Measurements from ENCODE around the gene ITPRIPL2.

ITPRIPL2 gene

GRCh38 chr16:19145010-19145409 is 31.2 kb downstream of the ITPRIPL2 start:
- DNase-seq, result no peak

DNA sequence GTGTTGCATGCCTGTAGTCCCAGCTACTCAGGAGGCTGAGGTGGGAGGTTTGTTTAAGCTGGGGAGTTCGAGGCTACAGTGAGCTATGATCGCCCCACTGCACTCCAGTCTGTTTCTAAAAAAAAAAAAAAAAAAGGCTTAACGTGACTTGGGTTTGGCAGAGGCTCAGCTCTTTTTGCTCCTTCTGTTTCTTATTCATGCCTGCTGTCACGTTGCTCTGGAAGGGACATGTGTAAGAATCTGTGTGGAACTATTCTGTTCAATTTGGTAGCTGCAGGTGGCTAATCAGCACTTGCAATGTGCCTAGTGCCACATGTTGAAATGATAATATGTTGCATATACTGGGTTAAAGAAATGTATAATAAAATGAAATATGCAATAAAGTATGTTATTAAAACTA is 33.4 kb downstream of the ITPRIPL2 start:
- no peak for DNase-seq

DNA sequence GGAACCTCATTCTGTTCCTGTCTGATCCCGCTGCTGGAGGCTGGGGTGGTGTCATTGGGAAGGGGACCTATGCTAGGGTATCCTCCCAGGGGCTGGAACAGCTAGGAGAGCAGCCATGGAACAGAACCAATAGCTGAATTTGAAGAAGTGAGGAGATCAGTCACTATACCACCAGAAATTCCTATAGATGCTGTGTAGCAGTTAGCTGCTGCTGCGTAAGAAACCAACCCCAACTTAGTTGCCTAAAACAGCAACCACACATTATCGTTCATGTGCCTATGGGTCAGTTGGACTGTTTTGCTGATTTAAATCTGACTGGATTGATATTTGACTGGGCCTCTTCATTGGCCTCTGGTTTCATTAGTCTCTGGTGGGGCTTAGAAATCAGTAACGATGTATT is 33.9 kb downstream of the ITPRIPL2 start:
- DNase-seq, result no peak

- DNase-seq, result no peak
These were observed 34.4 kb downstream of the ITPRIPL2 start for GRCh38 chr16:19148189-19148588.

- DNase-seq, result no peak
These were observed 37.5 kb downstream of the ITPRIPL2 start for GRCh38 chr16:19151310-19151709.

DNA sequence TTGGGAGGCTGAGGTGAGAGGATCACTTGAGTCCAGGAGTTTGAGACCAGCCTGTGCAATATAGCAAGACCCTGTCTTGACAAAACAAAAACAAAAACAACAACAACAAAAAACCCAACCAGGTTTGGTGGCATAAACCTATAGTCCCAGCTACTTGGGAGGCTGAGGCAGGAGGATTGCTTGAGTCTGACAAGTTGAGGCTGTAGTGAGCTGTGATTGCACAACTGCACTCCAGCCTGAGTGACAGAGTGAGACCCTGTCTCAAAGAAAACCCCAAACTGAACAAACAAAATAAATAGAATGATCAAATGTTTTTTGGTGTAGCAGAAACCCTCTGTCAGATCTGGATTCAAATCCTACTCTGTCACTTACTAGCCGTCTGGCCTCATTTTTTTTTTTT is 38.3 kb downstream of the ITPRIPL2 start:
- no peak for DNase-seq

- DNase-seq, result no peak
These were observed 40.1 kb downstream of the ITPRIPL2 start for GRCh38 chr16:19153876-19154275.

GRCh38 chr16:19162085-19162484 is 48.3 kb downstream of the ITPRIPL2 start:
- no peak for DNase-seq

DNA sequence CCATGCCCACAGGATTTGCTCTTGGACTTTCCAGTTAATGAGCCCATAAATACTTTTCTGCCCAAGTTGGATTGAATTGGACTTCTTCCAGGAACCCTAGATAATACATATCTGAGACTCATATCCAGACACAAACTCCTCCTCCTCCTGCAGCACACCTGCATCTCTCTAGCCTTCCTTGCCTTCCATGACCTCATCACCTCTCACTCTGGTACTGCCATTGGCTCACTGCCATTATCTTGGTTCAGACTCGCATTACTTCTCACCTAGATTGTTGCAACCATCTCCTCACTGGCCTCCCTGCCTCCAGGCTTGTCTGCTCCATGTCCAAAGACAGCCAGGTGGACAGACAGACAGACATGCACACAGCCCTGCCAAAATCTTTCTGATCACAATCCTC is 49.5 kb downstream of the ITPRIPL2 start:
- DNase-seq, result no peak

GRCh38 chr16:19164285-19164684 is 50.5 kb downstream of the ITPRIPL2 start:
- no peak for DNase-seq

- DNase-seq, result no peak
These were observed 51.3 kb downstream of the ITPRIPL2 start for GRCh38 chr16:19165101-19165500.

DNA sequence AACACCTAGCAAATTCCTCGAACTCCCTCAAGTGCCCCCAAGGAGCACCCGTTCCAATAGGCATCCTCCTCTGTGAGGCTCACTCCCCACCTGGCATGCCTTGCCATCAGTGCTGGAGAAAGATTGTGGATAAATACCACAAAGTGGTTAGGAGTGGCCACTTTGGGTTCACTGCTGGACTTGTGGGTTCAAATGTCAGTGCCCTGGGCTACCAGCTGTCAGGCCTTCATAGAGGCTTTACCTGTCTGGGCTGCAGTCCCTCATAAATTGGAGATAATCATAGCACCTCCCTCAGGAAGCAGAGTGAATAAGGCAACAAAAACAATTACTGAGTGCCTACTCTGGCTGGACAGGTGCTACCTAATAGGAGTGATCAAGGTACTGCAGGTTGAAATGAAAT is 52.7 kb downstream of the ITPRIPL2 start:
- DNase-seq, result no peak

DNA sequence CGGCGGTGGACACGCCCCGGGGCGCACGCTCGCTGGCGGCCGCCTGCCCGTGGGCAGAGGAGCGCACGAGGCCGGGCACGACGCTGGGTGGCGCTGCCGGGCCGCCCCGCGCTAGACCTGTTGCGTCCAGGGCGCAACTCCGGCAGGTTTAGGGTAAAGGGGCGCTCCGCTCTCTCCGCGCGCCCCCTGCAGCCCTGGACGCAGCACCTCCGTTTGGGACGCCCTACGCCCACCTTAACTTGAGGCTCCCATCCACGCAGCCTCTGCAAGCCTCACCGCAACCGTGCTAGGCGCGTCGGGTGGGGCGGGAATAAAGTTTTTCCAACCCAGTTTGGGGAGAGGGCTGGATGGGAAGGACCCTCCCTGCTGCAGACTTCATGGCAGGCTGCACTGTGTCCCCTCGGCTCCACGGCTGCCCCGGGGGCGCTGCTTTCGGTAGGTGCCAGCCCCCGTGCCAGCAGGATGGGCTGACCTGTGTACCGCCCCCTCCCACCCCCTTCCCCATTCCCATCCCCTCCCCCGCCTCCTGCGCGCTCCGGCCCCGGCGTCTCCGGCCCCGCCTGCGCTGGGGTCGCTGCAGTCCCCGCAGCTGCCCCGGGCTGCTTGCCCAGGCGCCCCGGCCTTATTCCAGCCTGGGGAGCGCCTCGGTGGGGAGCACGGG is 54.1 kb downstream of the ITPRIPL2 start, which contains the start of gene SYT17:
TSS of gene SYT17 (plus strand) at position 531 of the 661 bp plus-strand sequence. CDS start 407 bp downstream, outside the sequence.
- DNase-seq, result no peak

DNA sequence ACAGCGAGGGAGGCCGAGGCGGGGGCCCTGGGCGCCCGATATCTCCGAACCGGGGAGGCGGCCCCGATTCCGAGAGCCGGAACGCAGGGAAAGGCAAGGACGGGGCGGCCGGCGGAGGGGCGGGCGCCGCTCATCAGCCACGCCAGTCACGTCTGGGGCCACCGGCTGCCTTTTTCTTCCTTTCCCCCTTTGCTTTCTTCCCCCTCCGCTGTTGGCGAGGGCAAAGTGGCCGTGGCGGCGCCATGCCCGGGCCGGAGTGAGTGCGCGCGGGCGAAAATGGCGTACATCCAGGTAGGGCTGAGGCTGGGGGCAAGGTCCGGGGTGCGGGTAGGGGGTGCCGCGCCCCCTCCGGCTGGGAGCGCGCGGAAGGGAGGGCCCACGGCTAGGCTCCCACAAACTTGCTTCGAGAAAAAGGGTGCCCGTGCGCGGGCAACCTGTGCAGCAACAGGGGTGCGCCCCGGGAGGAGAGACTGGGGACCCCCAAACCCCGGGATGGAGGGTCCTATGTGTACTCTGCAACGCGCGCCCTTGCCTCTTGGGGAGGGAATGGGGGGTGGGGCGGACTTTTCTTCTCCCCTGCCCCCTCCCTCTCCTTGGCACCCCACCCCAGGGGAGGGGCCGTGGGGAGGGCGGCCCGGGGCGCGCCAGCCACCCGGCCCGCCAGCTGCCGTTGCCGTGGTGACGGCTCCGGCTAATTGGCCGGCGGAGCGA is 54.8 kb downstream of the ITPRIPL2 start:
- DNase-seq, result no peak

DNA sequence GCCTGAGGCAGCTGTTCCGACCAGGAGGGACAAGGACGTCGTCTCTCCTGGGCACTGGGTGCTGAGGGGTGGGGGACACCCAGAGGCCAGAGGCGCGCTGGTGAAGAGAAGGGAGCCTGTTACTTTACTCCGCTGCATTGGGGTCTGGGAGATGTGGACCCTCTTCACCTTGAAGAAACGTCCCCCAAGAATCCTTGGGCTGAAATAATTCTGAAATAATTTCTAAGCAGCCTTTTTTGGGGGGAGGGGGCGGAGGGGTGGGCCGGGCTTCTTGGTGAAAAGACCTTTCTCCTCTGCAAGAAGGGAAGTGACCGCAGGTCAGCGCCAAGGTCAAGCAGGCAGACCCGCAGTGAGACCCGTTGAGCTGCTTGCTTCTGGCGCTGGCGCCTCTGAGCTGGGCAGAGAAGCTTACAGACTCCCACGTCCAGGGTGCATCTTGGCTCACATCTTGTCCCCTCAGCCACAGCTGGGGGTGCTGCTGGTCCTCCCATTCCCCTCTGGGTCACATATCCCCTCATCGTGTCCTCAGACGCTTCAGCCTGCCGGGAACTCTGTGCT is 55.4 kb downstream of the ITPRIPL2 start:
- no peak for DNase-seq

DNA sequence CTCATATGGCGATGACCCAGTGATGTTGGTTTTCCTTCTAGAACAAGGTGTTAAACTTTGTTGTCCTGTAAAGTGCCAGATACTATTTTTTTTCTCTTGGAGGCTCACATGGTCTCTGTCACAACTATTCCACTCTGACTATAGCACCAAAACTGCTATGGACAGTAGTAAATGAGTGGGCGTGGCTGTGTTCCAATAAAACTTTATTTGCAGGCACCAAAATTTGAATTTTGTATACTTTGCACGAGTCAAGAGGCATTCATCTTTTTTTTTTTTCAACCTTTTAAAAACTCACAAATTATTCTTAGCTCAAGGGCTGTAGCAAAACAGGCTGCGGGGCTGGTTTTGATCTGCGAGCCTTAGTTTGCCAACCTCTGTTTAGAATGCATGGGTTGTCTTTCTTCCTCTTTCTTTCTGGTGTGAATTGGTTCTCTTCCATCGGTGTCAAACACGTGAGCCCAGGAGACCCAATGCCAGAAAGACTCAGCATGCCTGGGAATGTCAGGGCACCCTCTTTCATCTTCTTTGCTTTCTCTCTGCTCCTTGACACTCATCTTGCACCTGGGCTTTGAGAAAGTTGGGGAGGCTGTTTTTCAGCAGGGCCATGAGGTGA is 56.4 kb downstream of the ITPRIPL2 start:
- no peak for DNase-seq

Measured in activated effector memory CD4-positive, alpha-beta T cell treated with Interleukin-2 at 50 U/mL for 16 hours (primary cell).